Epithelial cell of esophagus (primary cell): ENCODE data around the gene YOD1.
A peak's percentile ranks its signal among the peaks of the same experiment; 100 is the strongest.
"Not testable (repeated sequence)": the region's sequence is repeated elsewhere in the genome, so short reads cannot be mapped to it uniquely, and the experiment has no call there.

ENCODE experiments used
- DNase-seq: peaks from one replicate; pipeline ENCODE4 v3.0.0; 2010; ENCODE audit warnings: low read depth
- H3K4me3 ChIP-seq: 2 replicates; pipeline ENCODE4 v1.5.1; 2011; ENCODE audit warnings: mild to moderate bottlenecking, low read length, control low read depth
- CTCF ChIP-seq: IDR thresholded peaks from 2 replicates; pipeline ENCODE4 v1.5.1; 2011; ENCODE audit warnings: low read depth, mild to moderate bottlenecking, low read length, control low read depth, inconsistent platforms; ENCODE audit not compliant: insufficient read depth; ENCODE audit errors: missing control alignments

Gene YOD1

GRCh38 chr1:207049514-207049913, 1.5 kb downstream of the YOD1 start:
- no peak for TF ChIP-seq CTCF
- H3K4me3 ChIP-seq, result peak overlapping the region; percentile 99
- no peak for DNase-seq

GRCh38 chr1:207049054-207049453, 2.0 kb downstream of the YOD1 start:
- no peak for DNase-seq
- H3K4me3 ChIP-seq, result no peak overlapping the region
- TF ChIP-seq CTCF, result no peak

- no peak overlapping the region for H3K4me3 ChIP-seq
- no peak for DNase-seq
- no peak for TF ChIP-seq CTCF
Measured at GRCh38 chr1:207048041-207048440, 3.0 kb downstream of the YOD1 start.

- TF ChIP-seq CTCF, result no peak
- H3K4me3 ChIP-seq, result no peak overlapping the region
- DNase-seq, result no peak
Measured at GRCh38 chr1:207047505-207047904, 3.5 kb downstream of the YOD1 start.

GRCh38 chr1:207045453-207045852, 5.6 kb downstream of the YOD1 start:
- DNase-seq, result no peak
- no peak for TF ChIP-seq CTCF
- no peak overlapping the region for H3K4me3 ChIP-seq

- H3K4me3 ChIP-seq, DNase-seq: not testable (repeated sequence)
Measured at GRCh38 chr1:207041397-207041796, 9.6 kb downstream of the YOD1 start.

GRCh38 chr1:207040181-207040533, 10.9 kb downstream of the YOD1 start:
- no peak overlapping the region for H3K4me3 ChIP-seq
- TF ChIP-seq CTCF, result no peak
- no peak for DNase-seq
